ENCODE data around the gene POLR2B.
"Not testable (repeated sequence)": the region's sequence is repeated elsewhere in the genome, so short reads cannot be mapped to it uniquely, and the experiment has no call there.

The POLR2B gene

GRCh38 chr4:57059890-57060716, 81.4 kb downstream of the POLR2B start:
- no peak for DNase-seq

GRCh38 chr4:57060717-57061067, 82.0 kb downstream of the POLR2B start:
- DNase-seq = not testable (repeated sequence)

- no peak for DNase-seq
These were observed 82.7 kb downstream of the POLR2B start for GRCh38 chr4:57061395-57061794.

DNA sequence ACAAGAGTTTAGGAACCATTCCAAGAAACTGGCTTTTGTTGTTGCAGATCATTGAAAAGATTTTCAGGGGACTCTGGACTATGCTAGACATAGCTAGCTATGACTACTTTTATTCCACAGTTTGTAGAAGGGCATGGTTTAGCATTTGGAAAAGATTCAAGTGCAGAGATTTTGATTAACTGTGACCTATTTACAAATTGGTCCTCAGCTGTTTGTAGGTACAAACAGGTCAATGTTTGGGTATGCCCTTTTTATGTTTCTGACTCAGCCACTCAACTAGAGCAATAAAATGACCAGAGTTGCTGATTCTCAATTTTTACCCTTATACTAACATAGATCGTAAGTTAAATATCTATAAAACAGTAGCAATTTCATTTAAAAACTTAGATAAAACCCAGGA, 84.8 kb downstream of the POLR2B start:
- no peak for DNase-seq

DNA sequence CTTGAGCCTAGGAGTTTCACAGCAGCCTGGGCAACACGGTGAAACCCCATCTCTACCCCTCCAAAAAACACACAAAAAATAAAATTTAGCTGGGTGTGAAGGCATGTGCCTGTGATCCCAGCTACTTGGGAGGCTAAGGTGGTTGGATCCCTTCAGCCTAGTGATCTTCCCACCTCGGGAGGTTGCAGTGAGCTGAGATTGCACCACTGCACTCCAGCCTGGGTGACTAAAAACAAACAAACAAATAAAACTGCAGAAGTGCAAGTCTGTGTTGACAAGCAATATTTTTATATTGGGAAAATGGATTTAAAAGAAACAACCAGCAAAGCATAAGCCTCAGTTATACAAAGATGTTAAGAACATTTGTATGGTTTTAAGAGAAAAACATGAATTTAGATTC, 85.4 kb downstream of the POLR2B start:
- no peak for DNase-seq

- DNase-seq = no peak
These were observed 86.4 kb downstream of the POLR2B start for GRCh38 chr4:57064811-57065711.

DNA sequence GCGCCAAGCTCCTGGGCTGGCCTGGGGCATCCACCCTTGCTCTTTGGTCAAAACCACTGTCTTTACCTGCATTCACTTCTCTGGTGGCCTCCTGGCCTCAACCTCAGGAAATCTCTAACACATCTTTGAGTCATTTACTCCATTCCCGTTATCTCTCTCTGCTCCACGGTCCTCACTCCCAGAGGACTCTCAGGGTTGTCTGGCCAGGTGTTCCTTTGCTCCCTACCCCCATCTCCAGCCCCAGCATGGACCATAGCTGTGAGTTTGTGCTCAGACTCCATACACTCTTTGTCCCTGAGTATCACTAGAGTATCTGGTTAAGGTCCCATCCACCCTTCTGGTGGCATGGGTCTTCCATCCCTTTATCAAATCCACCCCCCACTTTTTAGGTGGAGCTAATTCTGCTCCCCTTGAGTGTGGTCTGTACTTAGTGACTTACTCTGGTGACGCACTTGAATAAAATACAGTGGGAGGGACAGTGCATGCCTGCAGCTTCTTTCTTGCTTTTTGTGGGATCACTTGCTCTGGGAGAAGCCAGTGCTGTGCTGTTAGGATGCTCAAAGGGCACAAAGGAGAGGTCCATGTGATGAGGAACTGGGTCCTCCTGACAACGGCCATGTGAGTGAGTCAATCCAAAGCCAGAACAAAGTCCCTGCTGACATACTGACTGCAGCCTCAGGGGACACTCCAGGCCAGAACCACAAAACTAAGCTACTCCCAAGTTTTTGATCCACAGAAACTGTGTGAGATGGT, 87.2 kb downstream of the POLR2B start:
- no peak for DNase-seq

- DNase-seq = no peak
These were observed 89.7 kb downstream of the POLR2B start for GRCh38 chr4:57068237-57068981.

DNA sequence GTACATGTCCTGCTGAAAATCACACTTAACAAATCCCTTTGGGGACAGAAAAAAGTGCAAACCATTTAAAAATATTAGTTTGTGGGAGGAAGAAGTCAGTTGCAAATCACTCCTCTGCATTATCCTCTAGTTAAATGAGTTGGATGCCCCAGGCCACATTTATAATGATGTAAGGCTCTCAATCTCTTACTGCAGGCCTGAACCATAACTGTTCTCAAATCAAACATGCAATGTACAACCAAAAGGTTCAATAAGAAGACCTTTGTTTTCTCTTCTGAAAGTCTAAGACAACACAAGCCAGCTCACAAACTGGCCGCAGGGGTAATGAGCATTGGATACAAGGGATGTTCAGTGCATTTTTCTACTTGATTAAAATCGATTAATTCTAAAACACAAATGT, 91.8 kb downstream of the POLR2B start:
- DNase-seq = no peak

- DNase-seq = no peak
These were observed 92.6 kb downstream of the POLR2B start for GRCh38 chr4:57071326-57071725.

DNA sequence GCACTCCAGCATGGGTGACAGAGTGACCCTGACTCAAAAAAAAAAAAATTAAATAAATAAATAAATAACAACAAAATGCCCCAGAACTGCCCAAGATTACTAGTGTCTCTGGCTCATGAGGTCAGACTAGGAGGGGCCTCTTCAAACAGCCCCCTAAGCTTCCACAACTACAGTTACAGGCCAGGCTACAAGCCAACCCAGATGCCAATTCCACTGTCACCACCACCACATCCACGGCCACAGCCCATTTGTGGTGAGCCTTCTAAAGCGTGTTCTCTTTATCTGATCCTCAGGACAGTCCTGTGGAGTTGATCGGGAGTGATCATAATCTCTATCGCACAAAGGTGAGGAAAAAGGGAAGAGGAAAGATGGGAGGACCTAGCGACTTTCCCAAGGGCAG, 94.9 kb downstream of the POLR2B start:
- no peak for DNase-seq

DNA sequence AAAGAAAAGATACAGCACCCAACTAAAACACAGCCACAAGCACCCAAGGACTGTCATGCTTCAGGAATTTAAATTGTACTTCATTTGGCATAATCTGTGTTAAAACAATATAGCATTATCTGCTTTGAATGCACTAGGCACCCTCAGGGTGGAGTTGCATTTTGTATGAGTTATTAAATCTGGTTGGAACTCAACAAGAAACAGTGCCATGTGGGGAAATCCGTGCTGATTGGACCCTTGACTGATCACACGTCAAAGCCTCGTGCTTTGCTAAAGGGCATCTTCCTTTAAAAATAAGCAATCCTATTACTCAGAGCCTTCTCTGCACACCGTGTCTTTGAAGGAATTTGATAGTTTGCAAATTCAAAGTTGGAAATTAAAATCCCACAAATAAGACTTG, 96.0 kb downstream of the POLR2B start:
- DNase-seq = no peak

GRCh38 chr4:57075367-57075766, 96.7 kb downstream of the POLR2B start:
- DNase-seq = no peak

DNA sequence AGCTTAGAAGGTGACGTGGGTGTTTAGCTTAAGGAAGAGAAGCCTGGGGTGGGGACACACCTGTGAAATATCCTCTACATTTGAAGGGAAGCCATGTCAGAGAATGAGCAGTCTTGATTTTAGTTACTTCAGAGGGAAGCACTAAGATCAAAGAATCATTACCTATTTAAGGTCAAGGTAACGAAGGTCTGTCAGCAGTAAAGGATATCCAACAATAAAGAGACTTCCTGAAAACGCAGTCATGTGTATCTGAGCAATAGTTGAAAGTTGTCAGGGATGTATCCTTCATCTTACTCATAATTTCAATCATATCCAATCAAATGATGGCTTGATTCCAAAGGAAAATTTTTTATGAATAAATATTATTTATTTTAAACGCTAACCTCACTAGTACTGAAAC, 98.0 kb downstream of the POLR2B start:
- no peak for DNase-seq

DNA sequence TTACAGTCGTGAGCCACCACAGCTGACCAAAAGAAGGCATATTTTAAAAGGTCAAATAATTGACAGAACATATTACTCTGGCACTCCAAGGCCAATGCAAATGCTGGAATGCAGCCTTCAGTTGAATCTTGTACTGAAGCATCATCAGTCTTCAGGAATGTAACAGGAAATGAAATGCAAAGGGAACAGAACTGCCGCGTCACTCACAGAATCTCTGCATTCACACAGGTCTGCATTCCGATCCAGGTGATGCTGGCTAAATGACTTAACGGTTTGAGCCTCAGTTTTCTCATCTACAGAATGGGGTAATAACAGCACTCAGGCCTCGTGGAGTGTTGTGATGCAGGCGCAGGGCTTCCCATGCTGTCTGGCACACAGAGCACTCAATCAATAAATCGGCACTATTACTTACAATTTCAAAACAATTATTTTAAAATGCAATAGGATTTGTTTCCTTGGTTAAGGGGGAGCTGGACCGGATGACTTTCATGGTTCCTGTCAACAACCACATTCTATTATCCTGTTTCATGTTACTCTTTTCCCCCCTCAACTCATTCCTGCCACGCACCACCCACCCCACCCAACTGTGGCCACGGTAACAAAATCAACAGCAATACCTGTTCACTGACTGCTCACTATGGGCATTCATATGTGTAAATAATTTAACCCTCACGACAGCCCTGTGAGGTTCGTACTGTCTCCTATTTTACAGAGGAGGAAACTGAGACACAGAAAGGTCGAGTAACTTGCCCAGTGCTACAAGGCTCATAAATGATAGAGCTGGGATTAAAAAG, 99.1 kb downstream of the POLR2B start:
- DNase-seq = no peak

DNA sequence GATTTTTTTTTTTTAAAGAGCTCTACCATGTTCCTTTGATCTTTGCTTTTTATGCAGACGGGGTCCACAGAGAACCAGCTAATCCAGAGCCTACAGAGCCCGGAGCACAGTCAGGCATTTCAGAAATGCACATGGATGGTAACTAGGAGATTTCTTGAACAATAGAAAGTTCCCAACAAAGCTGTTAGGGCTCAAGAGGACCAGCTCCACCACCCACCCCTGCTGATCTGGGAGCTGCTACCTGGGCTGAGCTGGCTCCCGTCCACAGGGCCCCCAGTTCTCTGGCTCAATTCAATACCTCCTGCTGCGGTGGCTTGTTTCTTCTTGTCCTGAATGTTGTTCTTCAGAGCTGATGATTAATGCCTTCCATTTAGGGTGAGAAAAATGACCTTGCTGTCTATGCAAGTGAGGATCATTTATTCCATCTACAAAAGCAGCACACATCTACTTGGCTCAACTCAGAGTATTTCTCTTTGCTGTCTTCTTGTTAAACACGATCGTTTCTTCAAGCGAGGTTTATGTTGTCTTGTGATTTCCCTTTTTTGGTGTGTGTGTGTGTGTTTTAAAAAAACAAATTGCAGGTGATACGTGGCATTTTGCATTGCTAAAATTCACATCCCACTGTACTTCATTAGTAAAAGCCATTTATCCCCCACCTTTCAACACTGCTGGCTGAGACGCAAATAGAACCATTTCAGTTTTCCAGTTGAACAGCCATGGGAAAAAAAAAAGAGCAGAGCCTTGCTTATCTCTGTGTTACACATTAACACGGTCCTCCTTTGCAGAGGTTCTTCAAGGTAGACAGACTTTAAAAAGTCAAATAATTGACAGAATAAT, 100.2 kb downstream of the POLR2B start:
- DNase-seq = no peak

All from CD4-positive, alpha-beta T cell treated with Interleukin-17A for 4 hours (primary cell).